HS-27A (cell line): ENCODE measurements around the gene MIER3.

ENCODE experiments used
- DNase-seq: peaks from one replicate; pipeline ENCODE4 v3.0.0-alpha.2; 2012; ENCODE audit warnings: low read depth, missing footprints

Gene MIER3

GRCh38 chr5:56896763-56897162, 55.2 kb downstream of the MIER3 start:
- no peak for DNase-seq

- no peak for DNase-seq
Observed at GRCh38 chr5:56893251-56893951, 58.5 kb downstream of the MIER3 start.

- DNase-seq: no peak
Observed at GRCh38 chr5:56881571-56881970, 70.4 kb downstream of the MIER3 start.

GRCh38 chr5:56876327-56876726, 75.6 kb downstream of the MIER3 start:
- no peak for DNase-seq

GRCh38 chr5:56873056-56873455, 78.9 kb downstream of the MIER3 start:
- no peak for DNase-seq

GRCh38 chr5:56871777-56872176, 80.1 kb downstream of the MIER3 start:
- no peak for DNase-seq
